Effector CD8-positive, alpha-beta T cell (primary cell): Measurements from ENCODE around the gene FIBCD1.

Experiments used
- DNase-seq: peaks from one replicate; lab custom pipeline; 2025; lab: John Stamatoyannopoulos, UW

Gene FIBCD1

GRCh38 chr9:130879863-130880411, 59.1 kb downstream of the FIBCD1 start:
- DNase-seq: no peak

- no peak for DNase-seq
These were observed 60.8 kb downstream of the FIBCD1 start for GRCh38 chr9:130878295-130878694.

GRCh38 chr9:130877300-130877699, 61.7 kb downstream of the FIBCD1 start:
- DNase-seq: no peak

GRCh38 chr9:130874783-130875182, 64.3 kb downstream of the FIBCD1 start:
- DNase-seq: no peak

- DNase-seq: no peak
These were observed 65.1 kb downstream of the FIBCD1 start for GRCh38 chr9:130873966-130874365.

GRCh38 chr9:130872912-130873503, 66.0 kb downstream of the FIBCD1 start:
- no peak for DNase-seq

GRCh38 chr9:130872508-130872907, 66.5 kb downstream of the FIBCD1 start:
- DNase-seq: no peak

- DNase-seq: no peak
These were observed 67.0 kb downstream of the FIBCD1 start for GRCh38 chr9:130872093-130872492.

- DNase-seq: no peak
These were observed 67.5 kb downstream of the FIBCD1 start for GRCh38 chr9:130871395-130872062.

GRCh38 chr9:130870491-130871381, 68.3 kb downstream of the FIBCD1 start:
- DNase-seq: no peak

- DNase-seq: no peak
These were observed 69.8 kb downstream of the FIBCD1 start for GRCh38 chr9:130869250-130869649.

- no peak for DNase-seq
These were observed 70.8 kb downstream of the FIBCD1 start for GRCh38 chr9:130868230-130868629.

- no peak for DNase-seq
These were observed 71.5 kb downstream of the FIBCD1 start for GRCh38 chr9:130867556-130867955.

GRCh38 chr9:130866474-130866965, 72.5 kb downstream of the FIBCD1 start:
- DNase-seq: peak; percentile 11

GRCh38 chr9:130865921-130866320, 73.1 kb downstream of the FIBCD1 start:
- no peak for DNase-seq

- no peak for DNase-seq
These were observed 74.5 kb downstream of the FIBCD1 start for GRCh38 chr9:130864541-130864940.

- DNase-seq: no peak
These were observed 76.3 kb downstream of the FIBCD1 start for GRCh38 chr9:130862747-130863146.

- DNase-seq: no peak
These were observed 76.8 kb downstream of the FIBCD1 start for GRCh38 chr9:130862217-130862616.

- no peak for DNase-seq
These were observed 77.5 kb downstream of the FIBCD1 start for GRCh38 chr9:130861372-130862180.

GRCh38 chr9:130860458-130861316, 78.4 kb downstream of the FIBCD1 start:
- no peak for DNase-seq
